ENCODE data around the gene MASP2.

Gene MASP2

DNA sequence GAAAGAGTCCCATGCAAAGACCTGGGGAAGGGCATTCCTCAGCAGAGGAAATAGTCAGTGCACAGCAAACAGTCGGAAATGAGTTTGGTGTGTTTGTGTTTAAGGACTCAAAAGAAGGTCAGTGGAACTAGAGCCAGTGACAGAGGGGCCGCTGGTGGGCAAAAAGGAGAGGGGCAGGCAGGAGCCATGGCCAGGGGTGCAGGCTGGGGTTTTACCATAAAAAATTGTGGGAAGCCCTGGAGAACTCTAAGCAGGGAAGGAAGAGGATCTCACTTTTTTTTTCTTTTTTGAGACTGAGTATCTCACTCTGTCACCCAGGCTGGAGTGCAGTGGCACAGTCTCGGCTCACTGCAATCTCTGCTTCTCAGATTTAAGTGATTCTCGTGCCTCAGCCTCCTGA lies 68.3 kb downstream of the MASP2 start:
- Histone ChIP-seq H3K79me2 (ENCODE audit: low read length) (no peaks in the 10 kb centered on the region), H3K27me3 (ENCODE audit: low read depth, low read length) (peaks cover 5% of the 10 kb centered on the region), H4K20me1 (ENCODE audit: insufficient read depth, low read length) (no peaks in the 10 kb centered on the region), H3K36me3 (replicated peaks; ENCODE audit: low read depth, low read length) (no peaks in the 10 kb centered on the region), H3K9me3 (ENCODE audit: insufficient read depth, low read length) (no peaks in the 10 kb centered on the region), H2AFZ (ENCODE audit: low read depth, low read length) (no peak overlapping the region), H3K27ac (ENCODE audit: low read length) (no peak overlapping the region), H3K4me1 (ENCODE audit: low read length) (no peaks in the 10 kb centered on the region), H3K4me2 (ENCODE audit: low read length) (no peak overlapping the region), H3K4me3 (ENCODE audit: low read length) (no peak overlapping the region), H3K9ac (ENCODE audit: low read length) (no peak overlapping the region)
- TF ChIP-seq, protein P1, sequence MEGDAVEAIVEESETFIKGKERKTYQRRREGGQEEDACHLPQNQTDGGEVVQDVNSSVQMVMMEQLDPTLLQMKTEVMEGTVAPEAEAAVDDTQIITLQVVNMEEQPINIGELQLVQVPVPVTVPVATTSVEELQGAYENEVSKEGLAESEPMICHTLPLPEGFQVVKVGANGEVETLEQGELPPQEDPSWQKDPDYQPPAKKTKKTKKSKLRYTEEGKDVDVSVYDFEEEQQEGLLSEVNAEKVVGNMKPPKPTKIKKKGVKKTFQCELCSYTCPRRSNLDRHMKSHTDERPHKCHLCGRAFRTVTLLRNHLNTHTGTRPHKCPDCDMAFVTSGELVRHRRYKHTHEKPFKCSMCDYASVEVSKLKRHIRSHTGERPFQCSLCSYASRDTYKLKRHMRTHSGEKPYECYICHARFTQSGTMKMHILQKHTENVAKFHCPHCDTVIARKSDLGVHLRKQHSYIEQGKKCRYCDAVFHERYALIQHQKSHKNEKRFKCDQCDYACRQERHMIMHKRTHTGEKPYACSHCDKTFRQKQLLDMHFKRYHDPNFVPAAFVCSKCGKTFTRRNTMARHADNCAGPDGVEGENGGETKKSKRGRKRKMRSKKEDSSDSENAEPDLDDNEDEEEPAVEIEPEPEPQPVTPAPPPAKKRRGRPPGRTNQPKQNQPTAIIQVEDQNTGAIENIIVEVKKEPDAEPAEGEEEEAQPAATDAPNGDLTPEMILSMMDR (IDR thresholded peaks at IDR 0.05; ENCODE audit: low read depth, low read length), result no peak
- no peak for TF ChIP-seq EZH2phosphoT487 (IDR thresholded peaks at IDR 0.05; ENCODE audit: low read depth)

All from OCI-LY3 (cell line).